C4-2B (cell line): Measurements from ENCODE around the gene CLEC7A.

Source experiments
- CTCF ChIP-seq: fragments of 450-650 bp; conservative IDR thresholded peaks from 2 replicates; pipeline ENCODE4 v1.5.1; 2017; ENCODE audit warnings: mild to moderate bottlenecking
- ZFX ChIP-seq: fragments of 450-650 bp; IDR thresholded peaks from 2 replicates; pipeline ENCODE4 v1.6.1; 2017

GRCh38 chr12:10115890-10116289 is 14.1 kb downstream of the CLEC7A start:
- no peak for TF ChIP-seq CTCF
- TF ChIP-seq ZFX: no peak
